HG03342 (cell line): ENCODE data around the gene AGPAT4.
"Not testable (repeated sequence)": the region's sequence is repeated elsewhere in the genome, so short reads cannot be mapped to it uniquely, and the experiment has no call there.

Experiments used
- ATAC-seq: cut with Tn5 transposase; IDR thresholded peaks from one replicate; pipeline ENCODE4 v1.9.1; 2021; ENCODE audit warnings: mild to moderate bottlenecking, moderate library complexity; ENCODE audit not compliant: unreplicated experiment

Gene AGPAT4

GRCh38 chr6:161210857-161211256 lies 63.0 kb downstream of the AGPAT4 start:
- no peak for ATAC-seq

GRCh38 chr6:161207200-161207599 lies 66.7 kb downstream of the AGPAT4 start:
- ATAC-seq: no peak

- no peak for ATAC-seq
Measured at GRCh38 chr6:161204866-161205557, 68.8 kb downstream of the AGPAT4 start.

GRCh38 chr6:161200610-161201370 lies 73.1 kb downstream of the AGPAT4 start:
- no peak for ATAC-seq

GRCh38 chr6:161199850-161200249 lies 74.0 kb downstream of the AGPAT4 start:
- ATAC-seq: no peak

- ATAC-seq: no peak
Measured at GRCh38 chr6:161198783-161199460, 74.9 kb downstream of the AGPAT4 start.

GRCh38 chr6:161198176-161198575 lies 75.7 kb downstream of the AGPAT4 start:
- ATAC-seq: no peak

GRCh38 chr6:161195386-161195785 lies 78.5 kb downstream of the AGPAT4 start:
- no peak for ATAC-seq

GRCh38 chr6:161194374-161194773 lies 79.5 kb downstream of the AGPAT4 start:
- no peak for ATAC-seq

GRCh38 chr6:161192636-161193411 lies 81.0 kb downstream of the AGPAT4 start:
- ATAC-seq: no peak

- no peak for ATAC-seq
Measured at GRCh38 chr6:161191671-161192070, 82.2 kb downstream of the AGPAT4 start.

- no peak for ATAC-seq
Measured at GRCh38 chr6:161191007-161191406, 82.9 kb downstream of the AGPAT4 start.

- no peak for ATAC-seq
Measured at GRCh38 chr6:161189891-161190290, 84.0 kb downstream of the AGPAT4 start.

GRCh38 chr6:161188547-161189465 lies 85.1 kb downstream of the AGPAT4 start:
- no peak for ATAC-seq

- no peak for ATAC-seq
Measured at GRCh38 chr6:161186173-161186769, 87.6 kb downstream of the AGPAT4 start.

GRCh38 chr6:161181121-161181520 lies 92.7 kb downstream of the AGPAT4 start:
- no peak for ATAC-seq

- not testable (repeated sequence) for ATAC-seq
Measured at GRCh38 chr6:161178155-161178554, 95.7 kb downstream of the AGPAT4 start.

GRCh38 chr6:161176428-161176827 lies 97.4 kb downstream of the AGPAT4 start:
- not testable (repeated sequence) for ATAC-seq

GRCh38 chr6:161172769-161173168 lies 101.1 kb downstream of the AGPAT4 start:
- not testable (repeated sequence) for ATAC-seq

GRCh38 chr6:161171207-161171606 lies 102.7 kb downstream of the AGPAT4 start:
- no peak for ATAC-seq
